H1 (cell line): ENCODE measurements around the gene TMEM150B. TPM values are rescaled to one million over a fixed set of nuclear protein-coding genes. Genes with fewer than 3 reads are reported as not detected.
A peak's percentile ranks its signal among the peaks of the same experiment; 100 is the strongest.

ENCODE experiments used
- ATF2 ChIP-seq: IDR thresholded peaks from 2 replicates; pipeline ENCODE4 v1.6.1; 2012; ENCODE audit warnings: low read length, inconsistent platforms
- ATF3 ChIP-seq: IDR thresholded peaks from 2 replicates; pipeline ENCODE4 v1.6.1; 2011; ENCODE audit warnings: low read depth, mild to moderate bottlenecking, low read length; ENCODE audit not compliant: insufficient read depth
- CBX5 ChIP-seq: fragments of 300-800, 300-1000 bp; sonication (generic); IDR thresholded peaks from 2 replicates; pipeline ENCODE4 v1.7.1; 2016; ENCODE audit warnings: antibody characterized with exemption, low read length, low read depth
- CHD2 ChIP-seq: IDR thresholded peaks from 2 replicates; pipeline ENCODE4 v1.6.1; 2012; ENCODE audit warnings: low read length, improper control_type of control experiment
- CREB1 ChIP-seq: IDR thresholded peaks from 2 replicates; pipeline ENCODE4 v1.6.1; 2012; ENCODE audit warnings: inconsistent platforms
- CTBP2 ChIP-seq: IDR thresholded peaks from 2 replicates; pipeline ENCODE4 v1.7.0; 2011; ENCODE audit warnings: borderline replicate concordance, mild to moderate bottlenecking, moderate library complexity, mixed read lengths, low read length; ENCODE audit not compliant: insufficient read depth, insufficient read length
- GABPA ChIP-seq: IDR thresholded peaks from 2 replicates; pipeline ENCODE4 v1.6.1; 2011; ENCODE audit warnings: mild to moderate bottlenecking, low read length, moderate library complexity, borderline replicate concordance; ENCODE audit not compliant: insufficient read depth
- KDM1A ChIP-seq: fragments of 200-600, 300-600 bp; sonication (generic); IDR thresholded peaks from 2 replicates; pipeline ENCODE4 v1.7.1; 2016; ENCODE audit warnings: mild to moderate bottlenecking, low read length, borderline replicate concordance
- KDM5A ChIP-seq: fragments of 200-600 bp; IDR thresholded peaks from 2 replicates; pipeline ENCODE4 v1.7.1; 2012; ENCODE audit warnings: mild to moderate bottlenecking, low read length, inconsistent platforms, mixed read lengths
- PHF8 ChIP-seq: fragments of 200-600 bp; sonication (generic); conservative IDR thresholded peaks from 2 replicates; pipeline ENCODE4 v1.7.1; 2012; ENCODE audit warnings: low read depth, mild to moderate bottlenecking, inconsistent platforms, low read length, moderate library complexity
- POU5F1 ChIP-seq: IDR thresholded peaks from 2 replicates; pipeline ENCODE4 v1.6.1; 2011; ENCODE audit warnings: low read depth, mild to moderate bottlenecking, low read length, moderate library complexity
- RAD21 ChIP-seq, 2 experiments: IDR thresholded peaks in 1 of 2; conservative IDR thresholded peaks in 1 of 2; 2 replicates each; pipeline ENCODE4 v1.6.1; 2011; ENCODE audit warnings: low read depth in 2 of 2, low read length in 2 of 2, improper control_type of control experiment in 1 of 2, inconsistent platforms in 1 of 2, mild to moderate bottlenecking in 1 of 2, moderate library complexity in 1 of 2
- RXRA ChIP-seq: IDR thresholded peaks from 2 replicates; pipeline ENCODE4 v1.6.1; 2011; ENCODE audit warnings: low read depth, mild to moderate bottlenecking, low read length, moderate library complexity; ENCODE audit not compliant: insufficient read depth
- SIN3A ChIP-seq, 2 experiments: IDR thresholded peaks in 1 of 2; conservative IDR thresholded peaks in 1 of 2; 2 replicates each; pipeline ENCODE4 v1.6.1; 2011 to 2012; ENCODE audit warnings: low read length in 2 of 2, improper control_type of control experiment in 1 of 2, low read depth in 1 of 2, mild to moderate bottlenecking in 1 of 2
- SIX5 ChIP-seq: IDR thresholded peaks from 2 replicates; pipeline ENCODE4 v1.6.1; 2011; ENCODE audit warnings: mild to moderate bottlenecking, low read depth, low read length
- SP2 ChIP-seq: IDR thresholded peaks from 2 replicates; pipeline ENCODE4 v1.6.1; 2012; ENCODE audit warnings: mild to moderate bottlenecking, low read length, inconsistent platforms
- SP4 ChIP-seq: IDR thresholded peaks from 2 replicates; pipeline ENCODE4 v1.6.1; 2012; ENCODE audit warnings: low read length, inconsistent platforms
- TAF1 ChIP-seq: IDR thresholded peaks from 2 replicates; pipeline ENCODE4 v1.6.1; 2011; ENCODE audit warnings: mild to moderate bottlenecking, low read depth, low read length
- TAF7 ChIP-seq: optimal IDR thresholded peaks from 2 replicates; pipeline ENCODE3; 2011; ENCODE audit warnings: low read depth, mild to moderate bottlenecking, inconsistent platforms, low read length, moderate library complexity, borderline replicate concordance
- TBP ChIP-seq: IDR thresholded peaks from 2 replicates; pipeline ENCODE4 v1.6.1; 2011; ENCODE audit warnings: low read depth, low read length, improper control_type of control experiment
- TEAD4 ChIP-seq: IDR thresholded peaks from 2 replicates; pipeline ENCODE4 v1.6.1; 2012; ENCODE audit warnings: low read depth, low read length, inconsistent platforms, mixed read lengths
- polyA plus RNA-seq, 7 experiments: library from polyadenylated mRNA; depleted of rRNA in 3 of 7; stranded (reverse) in 5 of 7; unstranded in 2 of 7; fragments of >200 nt in 5 of 7; fragments of 200-250 nt in 2 of 7; gene quantifications; 1 replicate in 5 of 7; 2 replicates in 1 of 7; 4 replicates in 1 of 7; pipeline versions ENCODE4 v1.2.1 to v1.2.3, GENCODE V29; 2011 to 2013; ENCODE audit warnings: missing spikeins in 2 of 7, mixed read lengths in 2 of 7
- total RNA-seq: library from RNA; stranded (reverse); fragmentation: NEBNext Ultra II Directional; extraction: Animal tissue kit (Norgen Biotek cat#: 25700); gene quantifications from 2 replicates; pipeline ENCODE4 v1.2.1, GENCODE V29; 2021

Gene TMEM150B
- total and polyA plus RNA-seq, 2 of the 8 experiments (the other 6 are each of a cell fraction or from before 2014, with no cell fraction given) = 0.41 to 0.91 TPM

GRCh38 chr19:55279770-55280643 is 45.1 kb downstream of the TMEM150B start, which contains the start of gene HSPBP1 (continued):
- TF ChIP-seq TBP (peak; percentile 82), ATF3 (no peak), KDM5A (peak; percentile 95), SP4 (peak; percentile 26; the same call in 1 of the 2 replicates), KDM1A (no peak), CTBP2 (no peak), SIN3A (conservative IDR thresholded peaks at IDR 0.05 in 1 of 2, IDR thresholded peaks at IDR 0.05 in 1 of 2; ENCODE audit: low read depth in 1 of 2, low read length in 2 of 2) (peak; percentile 40 to 99; a peak in 3 of 4 replicates), SP2 (no peak), CREB1 (peak; percentile 85), SIX5 (peak; percentile 41; the same call in 1 of the 2 replicates), POU5F1 (no peak), TAF1 (peak; percentile 89), CBX5 (no peak), PHF8 (peak; percentile 84), TAF7 (no peak), CHD2 (no peak), RAD21 (IDR thresholded peaks at IDR 0.05 in 1 of 2, conservative IDR thresholded peaks at IDR 0.05 in 1 of 2; ENCODE audit: low read depth in 2 of 2, low read length in 2 of 2) (no peak), TEAD4 (no peak), RXRA (no peak), GABPA (peak; percentile 97), ATF2 (no peak)
